Sigmoid colon (tissue), 7 donors: ENCODE data around the gene CHM. TPM values are rescaled to one million over a fixed set of nuclear protein-coding genes. Genes with fewer than 3 reads are reported as not detected.
"Not testable (repeated sequence)": the region's sequence is repeated elsewhere in the genome, so short reads cannot be mapped to it uniquely, and the experiment has no call there.

Experiments
- DNase-seq: peaks from one replicate; pipeline ENCODE4 v3.0.0-alpha.2; 2019
- H3K27ac ChIP-seq, 4 donors: fragments of 200-600 bp; sonication (generic); one replicate each; pipeline ENCODE4 v1.5.1; 2016 to 2019; ENCODE audit warnings: mild to moderate bottlenecking in 1 of 4
- H3K27me3 ChIP-seq, 3 donors: fragments of 200-600 bp; sonication (generic); one replicate each; pipeline ENCODE4 v1.5.1; 2019; ENCODE audit warnings: mild to moderate bottlenecking in 1 of 3
- H3K36me3 ChIP-seq, 4 donors: fragments of 200-600 bp; sonication (generic); one replicate each; pipeline ENCODE4 v1.5.1; 2016 to 2019
- H3K4me1 ChIP-seq, 4 donors: fragments of 200-600 bp; sonication (generic); one replicate each; pipeline ENCODE4 v1.5.1; 2017 to 2019
- H3K4me3 ChIP-seq, 4 donors: fragments of 200-600 bp; sonication (generic); one replicate each; pipeline ENCODE4 v1.5.1; 2017 to 2019; ENCODE audit warnings: mild to moderate bottlenecking in 2 of 4, moderate library complexity in 1 of 4
- H3K9me3 ChIP-seq, 4 donors: fragments of 200-600 bp in 3 of 4; sonication (generic) in 3 of 4; one replicate each; pipeline versions ENCODE4 v1.5.1 to v1.6.1; 2013 to 2019
- EP300 ChIP-seq, 4 donors: sonication (generic); formaldehyde crosslinking; IDR thresholded peaks; one replicate each; pipeline ENCODE4 v1.6.1; 2017; ENCODE audit warnings: antibody characterized with exemption in 4 of 4
- POLR2A ChIP-seq, 2 donors: fragments of 450-650 bp; IDR thresholded peaks; one replicate each; pipeline ENCODE4 v1.6.1; 2016; ENCODE audit warnings: antibody characterized with exemption in 2 of 2, mild to moderate bottlenecking in 2 of 2, moderate library complexity in 2 of 2
- POLR2AphosphoS5 ChIP-seq, 4 donors: sonication (generic); formaldehyde crosslinking; IDR thresholded peaks; one replicate each; pipeline ENCODE4 v1.6.1; 2017; ENCODE audit warnings: antibody characterized with exemption in 4 of 4
- WGBS, 2 donors: extraction: QIAGEN DNeasy Blood & Tissue Kit; methylation state at CpG; one replicate each; pipeline ENCODE4 v1.1.7; 2013; 5-methylcytosine and 5-hydroxymethylcytosine counted together
- intact Hi-C: fragments of 100-400 bp; cut with DNase I; formaldehyde crosslinking; loops from one replicate; pipeline ENCODE4 v1.15.1; 2023
- polyA plus RNA-seq, 3 donors: library from polyadenylated mRNA; stranded (reverse); fragments of 200-250 nt; gene quantifications; one replicate each; pipeline ENCODE4 v1.2.3, GENCODE V29; 2013
- total RNA-seq, 4 donors: library from RNA; depleted of rRNA; stranded (reverse); fragments of >200 nt; gene quantifications; one replicate each; pipeline ENCODE4 v1.1.0, GENCODE V29; 2016
- TF ChIP-seq, protein P1 (sequence below), 4 experiments: fragments of 450-650 bp in 3 of 4; fragments of 200-600 bp in 1 of 4; IDR thresholded peaks; one replicate each; pipeline ENCODE4 v1.5.1; 2016 to 2019; ENCODE audit warnings: antibody characterized with exemption in 4 of 4, mild to moderate bottlenecking in 3 of 4, moderate library complexity in 2 of 4
- donor health status: healthy with polysubstance abuse.
- donor health status: Bipolar disorder and iron deficiency.
- donor health status: healthy.

CHM gene
- total and polyA plus RNA-seq, 7 donors, result 8.4 to 40.2 (median 17.2) TPM

DNA sequence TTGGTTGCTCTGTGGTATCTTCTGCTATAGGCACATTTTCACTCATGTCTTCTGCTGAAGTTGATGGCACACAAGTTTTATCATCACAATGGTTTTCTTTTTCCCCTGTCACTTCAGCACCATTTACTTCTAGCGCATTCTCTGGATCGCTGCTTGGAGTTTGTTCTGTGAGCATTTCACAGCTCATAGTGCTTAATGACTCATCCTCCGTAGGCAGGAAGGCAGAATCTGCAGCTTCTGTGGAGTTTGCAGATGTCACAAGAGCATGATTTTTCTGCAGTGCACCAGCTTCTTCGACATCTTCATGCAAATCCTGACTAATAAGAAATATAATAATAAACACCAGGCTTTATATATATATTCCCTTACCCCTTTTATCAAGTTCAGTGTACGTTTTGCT, 83.6 kb downstream of the CHM start:
- intact Hi-C loops, result no loop called here
- DNase-seq, result no peak
- H3K27ac ChIP-seq, result no peak overlapping the region
- WGBS, 2 donors, result 89 to 90% methylated on average over 5 of the region's 5 CpGs
- TF ChIP-seq POLR2AphosphoS5 (IDR thresholded peaks at IDR 0.05), result no peak
- TF ChIP-seq, protein P1, sequence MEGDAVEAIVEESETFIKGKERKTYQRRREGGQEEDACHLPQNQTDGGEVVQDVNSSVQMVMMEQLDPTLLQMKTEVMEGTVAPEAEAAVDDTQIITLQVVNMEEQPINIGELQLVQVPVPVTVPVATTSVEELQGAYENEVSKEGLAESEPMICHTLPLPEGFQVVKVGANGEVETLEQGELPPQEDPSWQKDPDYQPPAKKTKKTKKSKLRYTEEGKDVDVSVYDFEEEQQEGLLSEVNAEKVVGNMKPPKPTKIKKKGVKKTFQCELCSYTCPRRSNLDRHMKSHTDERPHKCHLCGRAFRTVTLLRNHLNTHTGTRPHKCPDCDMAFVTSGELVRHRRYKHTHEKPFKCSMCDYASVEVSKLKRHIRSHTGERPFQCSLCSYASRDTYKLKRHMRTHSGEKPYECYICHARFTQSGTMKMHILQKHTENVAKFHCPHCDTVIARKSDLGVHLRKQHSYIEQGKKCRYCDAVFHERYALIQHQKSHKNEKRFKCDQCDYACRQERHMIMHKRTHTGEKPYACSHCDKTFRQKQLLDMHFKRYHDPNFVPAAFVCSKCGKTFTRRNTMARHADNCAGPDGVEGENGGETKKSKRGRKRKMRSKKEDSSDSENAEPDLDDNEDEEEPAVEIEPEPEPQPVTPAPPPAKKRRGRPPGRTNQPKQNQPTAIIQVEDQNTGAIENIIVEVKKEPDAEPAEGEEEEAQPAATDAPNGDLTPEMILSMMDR (IDR thresholded peaks at IDR 0.05), result no peak
- TF ChIP-seq POLR2A (IDR thresholded peaks at IDR 0.05), result no peak
- TF ChIP-seq EP300 (IDR thresholded peaks at IDR 0.05), result no peak
- H3K27me3 ChIP-seq, result no peaks in the 10 kb centered on the region
- peaks cover 0 to 4% (median 0%) of the 10 kb centered on the region in 4 donors for H3K36me3 ChIP-seq
- no peaks in the 10 kb centered on the region for H3K4me1 ChIP-seq
- H3K4me3 ChIP-seq, result no peak overlapping the region
- H3K9me3 ChIP-seq, result no peaks in the 10 kb centered on the region

DNA sequence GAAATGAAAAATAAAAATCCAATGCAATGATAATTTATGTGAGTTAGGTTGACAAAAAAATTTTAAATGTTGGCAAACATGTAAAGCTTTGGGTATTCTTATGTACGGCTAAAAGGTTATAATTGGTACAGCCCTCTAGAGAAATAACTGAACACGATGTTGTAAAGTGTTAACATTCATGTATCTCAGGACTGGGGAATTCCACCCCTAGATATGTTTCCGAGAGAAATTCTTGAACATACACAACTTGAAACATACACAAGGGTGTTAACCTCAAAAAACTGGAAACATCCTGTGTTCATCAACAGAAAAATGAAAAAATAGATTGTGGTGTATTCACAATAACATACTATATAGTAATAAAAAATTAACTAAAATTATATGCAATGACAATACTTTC, 91.8 kb downstream of the CHM start:
- intact Hi-C loops, result no loop called here
- H3K36me3 ChIP-seq, result no peaks in the 10 kb centered on the region
- H3K4me1 ChIP-seq, result no peaks in the 10 kb centered on the region
- DNase-seq, result no peak
- 75 to 92% methylated on average over 3 of the region's 3 CpGs for WGBS, 2 donors
- no peaks in the 10 kb centered on the region for H3K27me3 ChIP-seq
- TF ChIP-seq EP300 (IDR thresholded peaks at IDR 0.05) (no peak), POLR2A (IDR thresholded peaks at IDR 0.05) (no peak), POLR2AphosphoS5 (IDR thresholded peaks at IDR 0.05) (no peak)
- TF ChIP-seq, protein P1 (IDR thresholded peaks at IDR 0.05), result no peak
- no peak overlapping the region for H3K27ac ChIP-seq
- H3K9me3 ChIP-seq, result no peaks in the 10 kb centered on the region
- no peak overlapping the region for H3K4me3 ChIP-seq

- H3K27me3 ChIP-seq, DNase-seq, H3K9me3 ChIP-seq, H3K4me3 ChIP-seq, intact Hi-C loops, H3K27ac ChIP-seq, H3K4me1 ChIP-seq, H3K36me3 ChIP-seq: not testable (repeated sequence)
- 97% methylated on average over 4 of the region's 4 CpGs for WGBS, 2 donors
Measured at GRCh38 chrX:85944751-85945150, 102.6 kb downstream of the CHM start.

DNA sequence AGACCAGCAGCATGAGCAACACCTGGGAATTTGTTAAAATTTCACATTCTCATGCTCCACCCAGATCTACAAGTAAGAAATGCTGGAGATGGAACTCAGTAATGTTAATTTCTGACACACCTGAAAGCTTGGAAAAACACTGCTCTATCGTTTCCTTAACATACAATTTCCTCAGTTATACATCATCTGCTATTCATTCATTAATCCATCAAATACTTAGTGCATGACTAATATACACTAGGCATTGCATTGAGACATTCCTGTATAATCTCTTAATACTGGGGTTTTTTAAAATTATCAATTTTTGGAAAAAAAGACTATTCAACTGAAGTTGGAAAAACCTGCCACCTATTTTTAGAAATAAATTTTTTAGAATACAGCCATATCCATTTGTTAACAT, 106.1 kb downstream of the CHM start:
- H3K4me3 ChIP-seq, result no peak overlapping the region
- H3K9me3 ChIP-seq, result peaks cover 0 to 3% (median 0%) of the 10 kb centered on the region in 4 donors
- TF ChIP-seq EP300 (IDR thresholded peaks at IDR 0.05) (no peak), POLR2AphosphoS5 (IDR thresholded peaks at IDR 0.05) (no peak), POLR2A (IDR thresholded peaks at IDR 0.05) (no peak)
- TF ChIP-seq, protein P1 (IDR thresholded peaks at IDR 0.05), result no peak
- no peak overlapping the region for H3K27ac ChIP-seq
- no peaks in the 10 kb centered on the region for H3K36me3 ChIP-seq
- intact Hi-C loops, result no loop called here
- no peak for DNase-seq
- 90 to 95% methylated on average over 1 of the region's 1 CpG for WGBS, 2 donors
- H3K4me1 ChIP-seq, result no peaks in the 10 kb centered on the region
- H3K27me3 ChIP-seq, result no peaks in the 10 kb centered on the region

- WGBS, 2 donors, result 58 to 86% methylated on average over 3 of the region's 3 CpGs
- DNase-seq, intact Hi-C loops, H3K9me3 ChIP-seq, H3K4me3 ChIP-seq, H3K4me1 ChIP-seq, H3K27ac ChIP-seq, H3K27me3 ChIP-seq, H3K36me3 ChIP-seq: not testable (repeated sequence)
Measured at GRCh38 chrX:85939942-85940341, 107.4 kb downstream of the CHM start.

DNA sequence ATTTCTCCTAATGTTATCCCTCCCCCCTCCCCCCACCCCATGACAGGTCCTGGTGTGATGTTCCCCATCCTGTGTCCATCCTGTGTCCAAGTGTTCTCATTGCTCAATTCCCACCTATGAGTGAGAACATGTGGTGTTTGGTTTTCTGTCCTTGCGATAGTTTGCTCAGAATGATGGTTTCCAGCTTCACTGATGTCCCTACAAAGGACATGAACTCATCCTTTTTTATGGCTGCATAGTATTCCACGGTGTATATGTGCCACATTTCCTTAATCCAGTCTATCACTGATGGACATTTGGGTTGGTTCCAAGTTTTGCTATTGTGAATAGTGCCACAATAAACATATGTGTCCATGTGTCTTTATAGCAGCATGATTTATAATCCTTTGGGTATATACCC, 113.0 kb downstream of the CHM start:
- intact Hi-C loops, H3K4me1 ChIP-seq, H3K27me3 ChIP-seq, H3K27ac ChIP-seq, H3K9me3 ChIP-seq, H3K36me3 ChIP-seq, DNase-seq, H3K4me3 ChIP-seq: not testable (repeated sequence)
- WGBS, 2 donors, result 93 to 100% methylated on average over 2 of the region's 2 CpGs
